ENCODE results near the gene POMGNT2. TPM values are rescaled to one million over a fixed set of nuclear protein-coding genes. Genes with fewer than 3 reads are reported as not detected.

POMGNT2 gene
- total RNA-seq, 1 donor: 10.1 TPM

GRCh38 chr3:43138488-43139231 is 32.8 kb upstream of the POMGNT2 start:
- Histone ChIP-seq H2AFZ (ENCODE audit: low read length) (no peak overlapping the region), H3K79me2 (ENCODE audit: insufficient read depth, low read length) (no peaks in the 10 kb centered on the region), H3K36me3 (ENCODE audit: insufficient read depth, low read length) (no peaks in the 10 kb centered on the region), H3K4me2 (ENCODE audit: insufficient read depth, low read length) (no peak overlapping the region), H3K9me3 (ENCODE audit: low read depth, low read length) (no peaks in the 10 kb centered on the region), H4K20me1 (ENCODE audit: insufficient read depth, low read length) (no peaks in the 10 kb centered on the region), H3K27ac (ENCODE audit: low read depth, low read length) (no peak overlapping the region), H3K4me1 (ENCODE audit: insufficient read depth, low read length) (no peaks in the 10 kb centered on the region), H3K27me3 (ENCODE audit: insufficient read depth, low read length) (no peaks in the 10 kb centered on the region), H3K4me3 (ENCODE audit: insufficient read depth, low read length) (no peak overlapping the region)
- TF ChIP-seq CTCF (IDR thresholded peaks at IDR 0.05; ENCODE audit: extremely low read depth, low read depth, low read length): no peak
- no peak for DNase-seq (ENCODE audit: insufficient read length, low spot score, missing footprints)

GRCh38 chr3:43132870-43133636 is 27.2 kb upstream of the POMGNT2 start:
- no peaks in the 10 kb centered on the region for H3K27me3 ChIP-seq (ENCODE audit: insufficient read depth, low read length)
- H4K20me1 ChIP-seq (ENCODE audit: insufficient read depth, low read length): no peaks in the 10 kb centered on the region
- DNase-seq (ENCODE audit: insufficient read length, low spot score, missing footprints): no peak
- no peaks in the 10 kb centered on the region for H3K9me3 ChIP-seq (ENCODE audit: low read depth, low read length)
- H3K36me3 ChIP-seq (ENCODE audit: insufficient read depth, low read length): no peaks in the 10 kb centered on the region
- H3K27ac ChIP-seq (ENCODE audit: low read depth, low read length): no peak overlapping the region
- no peak overlapping the region for H2AFZ ChIP-seq (ENCODE audit: low read length)
- H3K4me3 ChIP-seq (ENCODE audit: insufficient read depth, low read length): no peak overlapping the region
- H3K79me2 ChIP-seq (ENCODE audit: insufficient read depth, low read length): no peaks in the 10 kb centered on the region
- H3K4me1 ChIP-seq (ENCODE audit: insufficient read depth, low read length): no peaks in the 10 kb centered on the region
- H3K4me2 ChIP-seq (ENCODE audit: insufficient read depth, low read length): no peak overlapping the region
- no peak for TF ChIP-seq CTCF (IDR thresholded peaks at IDR 0.05; ENCODE audit: extremely low read depth, low read depth, low read length)

GRCh38 chr3:43132193-43132592 is 26.3 kb upstream of the POMGNT2 start:
- Histone ChIP-seq H3K4me1 (ENCODE audit: insufficient read depth, low read length) (no peaks in the 10 kb centered on the region), H3K9me3 (ENCODE audit: low read depth, low read length) (no peaks in the 10 kb centered on the region), H3K4me3 (ENCODE audit: insufficient read depth, low read length) (no peak overlapping the region), H3K36me3 (ENCODE audit: insufficient read depth, low read length) (no peaks in the 10 kb centered on the region), H3K27ac (ENCODE audit: low read depth, low read length) (no peak overlapping the region), H3K4me2 (ENCODE audit: insufficient read depth, low read length) (no peak overlapping the region), H4K20me1 (ENCODE audit: insufficient read depth, low read length) (no peaks in the 10 kb centered on the region), H3K79me2 (ENCODE audit: insufficient read depth, low read length) (no peaks in the 10 kb centered on the region), H3K27me3 (ENCODE audit: insufficient read depth, low read length) (no peaks in the 10 kb centered on the region), H2AFZ (ENCODE audit: low read length) (no peak overlapping the region)
- DNase-seq (ENCODE audit: insufficient read length, low spot score, missing footprints): no peak
- TF ChIP-seq CTCF (IDR thresholded peaks at IDR 0.05; ENCODE audit: extremely low read depth, low read depth, low read length): no peak

- H3K36me3 ChIP-seq (ENCODE audit: insufficient read depth, low read length): no peaks in the 10 kb centered on the region
- H3K4me3 ChIP-seq (ENCODE audit: insufficient read depth, low read length): no peak overlapping the region
- H3K4me2 ChIP-seq (ENCODE audit: insufficient read depth, low read length): no peak overlapping the region
- H2AFZ ChIP-seq (ENCODE audit: low read length): no peak overlapping the region
- no peak for DNase-seq (ENCODE audit: insufficient read length, low spot score, missing footprints)
- no peaks in the 10 kb centered on the region for H3K4me1 ChIP-seq (ENCODE audit: insufficient read depth, low read length)
- no peaks in the 10 kb centered on the region for H3K27me3 ChIP-seq (ENCODE audit: insufficient read depth, low read length)
- TF ChIP-seq CTCF (IDR thresholded peaks at IDR 0.05; ENCODE audit: extremely low read depth, low read depth, low read length): no peak
- no peaks in the 10 kb centered on the region for H3K9me3 ChIP-seq (ENCODE audit: low read depth, low read length)
- H3K79me2 ChIP-seq (ENCODE audit: insufficient read depth, low read length): no peaks in the 10 kb centered on the region
- no peaks in the 10 kb centered on the region for H4K20me1 ChIP-seq (ENCODE audit: insufficient read depth, low read length)
- no peak overlapping the region for H3K27ac ChIP-seq (ENCODE audit: low read depth, low read length)
Measured at GRCh38 chr3:43128464-43128863, 22.6 kb upstream of the POMGNT2 start.
